ENCODE data around the gene IFI27L2. TPM values are rescaled to one million over a fixed set of nuclear protein-coding genes. Genes with fewer than 3 reads are reported as not detected.

The IFI27L2 gene
- total RNA-seq, 1 donor: 64.6 TPM

DNA sequence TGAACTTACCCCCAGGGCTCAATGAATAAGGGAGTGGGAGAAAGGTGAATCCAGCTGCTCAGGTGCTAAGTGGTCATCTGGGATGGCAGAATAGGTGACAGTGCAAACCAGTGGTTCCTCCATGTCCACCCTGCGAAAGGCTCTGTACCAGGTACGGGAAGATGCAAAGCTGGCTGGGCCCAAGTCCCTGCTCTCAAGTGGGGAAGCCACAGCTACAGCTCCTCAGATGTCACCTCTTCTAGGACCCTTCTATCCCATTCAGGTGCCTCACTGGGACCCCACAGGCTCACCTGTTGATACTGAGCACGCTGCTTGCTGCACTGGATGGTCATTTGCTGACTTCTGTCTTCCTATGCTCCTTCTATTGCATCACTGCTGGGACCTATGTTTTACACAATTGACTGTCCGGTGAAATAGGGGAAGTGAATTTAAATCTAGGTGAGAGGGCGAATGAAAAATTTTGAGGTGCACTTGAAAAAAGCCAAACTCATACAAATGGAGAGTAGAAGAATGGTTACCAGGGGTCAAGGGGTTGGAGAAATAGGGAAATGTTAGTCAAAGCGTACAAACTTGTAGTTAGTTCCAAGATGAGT lies 24.4 kb upstream of the IFI27L2 start:
- DNase-seq (ENCODE audit: low read depth in 2 of 3, low spot score in 2 of 3): no peak

DNA sequence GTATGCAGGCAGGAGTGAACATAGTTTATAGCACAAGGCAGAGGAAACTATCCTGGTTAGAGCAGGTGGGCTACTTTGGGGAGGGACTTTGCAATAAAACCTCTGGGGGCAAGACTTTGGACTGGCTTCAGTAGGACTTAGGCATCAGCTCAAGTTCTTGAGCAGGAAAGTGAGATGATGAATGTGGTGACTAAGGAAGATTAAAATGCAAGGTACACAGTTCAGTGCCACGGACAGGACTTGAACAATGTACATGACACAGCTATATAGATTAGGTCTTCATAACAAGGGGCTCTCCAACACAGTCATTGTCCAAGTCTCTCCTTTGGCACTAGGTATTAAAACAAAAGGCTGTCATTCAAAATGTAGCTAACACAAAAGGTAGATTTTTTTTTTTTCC lies 23.3 kb upstream of the IFI27L2 start:
- DNase-seq (ENCODE audit: low read depth in 2 of 3, low spot score in 2 of 3): no peak

DNA sequence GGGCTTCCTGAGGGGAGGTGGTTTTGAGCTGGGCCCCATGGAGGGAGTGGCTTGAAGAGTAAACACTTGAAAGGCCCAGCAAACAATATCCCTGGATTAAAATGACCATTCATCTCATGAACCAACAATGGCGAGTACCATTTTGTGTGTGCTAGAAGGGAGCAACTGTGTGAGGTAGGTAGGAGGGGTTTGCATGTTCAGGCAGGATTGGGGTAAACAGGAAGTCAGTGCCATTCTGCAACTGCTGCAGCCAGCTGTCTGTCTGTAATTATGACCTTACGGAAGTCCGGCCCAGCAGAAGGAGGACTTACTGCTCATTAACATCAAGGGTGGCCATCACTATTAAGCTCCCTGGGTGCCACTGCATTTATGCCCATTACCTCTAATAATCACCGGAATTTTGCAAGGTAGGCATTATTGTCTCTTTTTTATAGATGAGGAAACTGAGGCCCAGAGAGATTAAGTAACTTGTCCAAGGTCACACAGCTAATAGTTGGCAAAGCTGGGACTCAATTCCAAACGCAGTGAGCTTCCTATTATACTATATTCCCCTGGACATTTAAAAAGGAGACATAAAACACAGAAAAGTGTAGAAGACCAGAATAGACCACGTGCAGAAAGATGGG lies 16.6 kb upstream of the IFI27L2 start:
- DNase-seq (ENCODE audit: low read depth in 2 of 3, low spot score in 2 of 3): no peak

DNA sequence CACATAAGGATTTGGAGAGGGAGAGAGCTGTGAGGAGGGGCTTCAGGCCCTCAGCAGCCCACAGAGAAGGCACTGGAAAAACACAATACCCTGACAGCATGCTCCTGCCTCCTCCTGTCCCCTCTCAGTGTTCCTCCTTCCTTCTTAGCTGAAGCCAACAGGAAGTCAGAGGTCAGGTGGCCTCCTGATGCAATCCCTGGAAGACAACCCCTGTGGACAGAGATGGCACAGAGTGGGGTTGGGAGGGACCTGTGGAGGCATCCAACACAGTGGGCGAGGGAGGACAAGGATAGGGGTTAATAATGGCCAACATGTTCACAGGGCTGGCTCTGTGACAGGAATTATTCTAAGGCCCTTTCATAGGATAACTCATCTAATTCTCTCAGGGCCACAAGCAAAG lies 15.4 kb upstream of the IFI27L2 start:
- no peak for DNase-seq (ENCODE audit: low read depth in 2 of 3, low spot score in 2 of 3)

DNA sequence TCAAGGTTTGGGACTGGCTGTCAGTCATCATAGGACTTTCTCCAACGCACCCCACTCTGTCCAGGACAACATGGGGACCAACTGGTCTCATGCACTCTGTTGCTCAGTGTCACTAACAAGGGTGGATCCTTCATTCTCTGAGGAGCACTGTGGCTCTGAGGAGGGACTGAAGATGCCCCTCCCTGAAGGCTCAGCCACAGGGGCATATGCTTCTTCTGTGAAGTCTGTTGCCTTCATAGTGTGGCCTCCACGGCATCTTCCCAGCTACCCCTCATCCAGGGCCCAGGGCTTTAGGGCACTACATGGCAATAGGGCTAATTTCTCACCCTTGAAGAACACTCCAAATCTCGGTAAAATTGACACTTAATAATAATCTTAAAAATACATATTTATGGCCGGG lies 14.3 kb upstream of the IFI27L2 start:
- no peak for DNase-seq (ENCODE audit: low read depth in 2 of 3, low spot score in 2 of 3)

DNA sequence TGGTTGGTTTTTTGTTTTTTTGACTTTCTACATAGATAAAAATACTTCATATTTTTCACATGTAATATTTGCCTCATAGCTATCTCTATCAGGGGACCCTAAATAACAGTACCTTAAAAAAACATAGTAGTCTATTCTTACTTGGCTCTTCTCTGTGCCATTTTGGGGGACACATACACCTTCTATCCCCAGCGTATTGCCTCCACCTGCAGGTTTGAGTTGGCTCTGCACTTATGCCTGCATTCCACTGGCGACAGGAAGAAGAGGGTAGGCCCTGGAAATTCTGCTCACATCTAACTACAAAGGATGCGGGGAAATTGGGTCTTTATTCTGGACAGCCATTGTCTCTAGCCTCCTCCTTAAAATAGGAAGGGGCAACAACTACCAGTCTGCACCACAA lies 13.8 kb upstream of the IFI27L2 start:
- peak in 1 of 3 donors; percentile 33 for DNase-seq (ENCODE audit: low read depth in 2 of 3, low spot score in 2 of 3)

DNA sequence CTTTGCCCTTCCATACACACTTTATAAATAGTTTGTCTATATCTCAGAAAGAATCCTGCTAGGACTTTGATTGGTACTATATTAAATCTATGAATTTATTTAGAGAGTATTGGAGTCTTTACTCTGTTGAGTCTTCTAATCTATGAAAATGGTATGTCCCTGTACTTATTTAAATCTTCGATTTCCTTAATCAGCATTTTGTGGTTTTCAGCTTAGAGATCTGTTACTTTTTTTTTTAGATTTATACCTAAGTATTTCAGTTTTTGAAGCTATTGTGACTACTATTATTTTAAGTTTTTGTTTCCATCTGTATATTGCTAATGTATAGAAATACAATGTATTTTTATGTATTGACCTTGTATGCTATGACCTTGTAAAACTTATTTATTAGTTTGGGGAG lies 13.4 kb upstream of the IFI27L2 start:
- no peak for DNase-seq (ENCODE audit: low read depth in 2 of 3, low spot score in 2 of 3)

DNA sequence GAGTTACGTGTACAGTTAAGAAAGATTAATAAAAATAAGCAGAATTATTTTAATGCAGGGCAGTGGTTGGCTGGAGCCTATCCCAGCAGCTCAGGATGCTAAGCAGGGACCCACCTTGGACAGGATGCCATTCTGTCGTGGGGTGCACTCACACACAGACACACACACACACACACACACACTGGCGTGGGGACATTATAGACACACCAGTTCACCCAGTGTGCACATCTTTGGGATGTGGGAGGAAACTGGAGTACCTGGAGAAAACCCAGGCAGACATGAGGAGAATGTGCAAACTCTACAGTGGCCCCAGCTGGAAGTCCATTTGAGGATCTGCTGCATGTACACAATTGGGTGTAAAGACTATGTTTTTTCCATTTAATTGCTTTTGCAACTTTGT lies 12.8 kb upstream of the IFI27L2 start:
- no peak for DNase-seq (ENCODE audit: low read depth in 2 of 3, low spot score in 2 of 3)

DNA sequence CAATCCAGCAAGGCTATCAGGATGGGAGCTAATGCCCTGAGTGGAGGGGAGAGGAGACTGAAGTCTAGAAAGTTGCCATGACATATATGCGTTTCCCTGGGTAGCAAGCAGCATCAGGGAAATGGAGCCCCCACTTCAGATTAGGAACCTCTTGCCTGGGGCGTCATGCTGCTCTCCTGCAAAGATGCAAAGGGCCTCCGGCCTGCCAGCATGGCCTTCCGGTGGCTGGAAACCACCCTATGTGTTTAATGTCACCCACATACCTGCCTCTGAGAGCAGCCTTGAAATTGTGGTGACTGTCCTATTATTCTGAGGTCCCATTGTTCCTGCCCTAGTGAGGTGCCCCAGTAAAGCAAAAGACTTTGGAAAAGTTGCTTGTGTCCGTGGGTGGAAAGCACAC lies 10.0 kb upstream of the IFI27L2 start:
- DNase-seq (ENCODE audit: low read depth in 2 of 3, low spot score in 2 of 3): no peak

DNA sequence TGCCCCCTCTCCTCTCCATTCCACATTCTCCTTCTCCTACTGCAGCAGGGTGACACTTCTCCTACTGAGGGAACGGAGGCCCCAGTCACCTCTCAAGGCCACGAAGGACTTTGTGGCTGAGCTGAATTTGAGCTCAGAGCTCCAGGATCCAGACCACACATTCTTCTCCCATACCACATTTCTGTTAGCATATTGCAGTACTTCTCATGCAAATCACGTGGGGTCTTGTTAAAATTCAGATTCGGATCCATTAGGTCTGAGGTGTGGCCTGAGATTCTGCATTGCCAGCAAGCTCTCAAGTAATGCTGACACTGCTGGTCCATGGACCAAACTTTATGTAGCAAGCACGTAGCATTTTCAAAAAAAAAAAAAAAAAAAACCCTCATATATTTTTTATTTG lies 9.6 kb upstream of the IFI27L2 start:
- DNase-seq (ENCODE audit: low read depth in 2 of 3, low spot score in 2 of 3): no peak

DNA sequence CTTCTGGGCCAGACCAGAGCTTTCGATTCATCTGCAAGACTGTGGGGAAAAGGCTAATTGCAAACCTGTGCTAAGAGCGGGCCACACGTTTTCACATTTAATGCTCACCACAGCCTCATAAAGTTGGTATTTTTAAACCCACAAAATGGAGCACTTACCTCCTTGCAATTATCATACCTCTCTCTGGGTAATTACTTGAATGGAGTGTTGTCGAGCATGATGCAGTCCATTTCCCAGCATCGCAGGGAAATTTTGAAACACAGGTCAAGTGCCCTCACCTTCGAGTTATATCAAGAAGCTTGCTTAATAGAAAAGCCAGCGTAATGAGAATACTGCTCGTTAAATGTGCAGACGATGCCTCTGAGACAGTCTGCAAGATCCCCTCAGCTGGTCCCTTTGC lies 8.8 kb upstream of the IFI27L2 start:
- DNase-seq (ENCODE audit: low read depth in 2 of 3, low spot score in 2 of 3): no peak

DNA sequence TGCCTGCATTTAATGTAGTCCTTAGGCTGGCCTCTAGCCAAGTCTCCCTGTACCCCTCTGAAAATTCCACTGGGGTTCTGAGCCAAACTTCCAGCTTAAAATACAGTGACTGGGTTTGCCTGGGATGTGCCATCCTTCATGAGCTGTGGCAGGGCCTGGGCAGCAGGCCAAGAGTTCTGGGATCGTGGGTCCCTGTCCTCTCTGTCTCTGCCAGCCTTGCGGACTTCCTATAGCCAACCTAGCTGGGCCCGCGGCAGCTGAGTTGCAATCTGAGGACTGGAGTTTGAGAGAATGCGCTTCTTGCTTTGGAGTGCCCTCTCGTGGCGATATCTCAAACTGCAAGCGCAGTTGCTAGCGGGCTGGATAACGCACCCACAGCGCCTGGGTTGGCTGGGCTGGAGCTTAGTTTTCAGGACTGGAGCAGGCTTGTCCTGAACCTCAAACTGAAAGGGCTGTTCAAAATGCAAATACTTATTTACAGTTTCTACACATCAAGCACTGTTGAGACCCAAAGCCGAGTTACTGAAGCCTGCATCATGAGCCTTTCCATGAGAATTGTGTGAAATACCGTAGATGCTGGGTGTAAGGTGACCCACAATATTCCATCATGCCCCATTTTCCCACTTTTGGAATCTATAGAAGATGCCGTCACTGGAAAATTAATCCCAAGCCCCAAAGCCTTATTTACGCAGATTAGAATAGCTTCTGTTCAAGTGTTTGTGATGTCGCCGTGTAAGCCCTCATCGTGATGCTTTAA lies 7.3 kb upstream of the IFI27L2 start:
- peak; percentile 63 to 87 (median 71) for DNase-seq (ENCODE audit: low read depth in 2 of 3, low spot score in 2 of 3)

DNA sequence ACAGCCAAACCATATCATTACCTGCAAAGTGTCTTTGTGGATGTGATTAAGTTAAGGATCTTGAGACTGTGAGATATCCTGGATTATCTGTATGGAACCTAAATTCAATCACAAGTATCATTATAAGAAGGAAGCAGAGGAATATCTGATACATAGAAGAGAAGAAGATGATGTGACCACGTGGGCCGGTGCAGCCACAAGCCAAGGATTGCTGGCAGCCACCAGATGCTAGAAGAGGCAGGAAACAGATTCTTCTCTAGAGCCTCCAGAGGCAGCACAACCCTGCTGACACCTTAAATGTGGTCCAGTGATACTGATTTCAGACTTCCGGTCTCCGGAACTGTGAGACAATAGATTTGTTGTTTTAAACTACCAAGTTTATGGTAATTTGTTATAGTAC lies 6.1 kb upstream of the IFI27L2 start:
- DNase-seq (ENCODE audit: low read depth in 2 of 3, low spot score in 2 of 3): no peak

DNA sequence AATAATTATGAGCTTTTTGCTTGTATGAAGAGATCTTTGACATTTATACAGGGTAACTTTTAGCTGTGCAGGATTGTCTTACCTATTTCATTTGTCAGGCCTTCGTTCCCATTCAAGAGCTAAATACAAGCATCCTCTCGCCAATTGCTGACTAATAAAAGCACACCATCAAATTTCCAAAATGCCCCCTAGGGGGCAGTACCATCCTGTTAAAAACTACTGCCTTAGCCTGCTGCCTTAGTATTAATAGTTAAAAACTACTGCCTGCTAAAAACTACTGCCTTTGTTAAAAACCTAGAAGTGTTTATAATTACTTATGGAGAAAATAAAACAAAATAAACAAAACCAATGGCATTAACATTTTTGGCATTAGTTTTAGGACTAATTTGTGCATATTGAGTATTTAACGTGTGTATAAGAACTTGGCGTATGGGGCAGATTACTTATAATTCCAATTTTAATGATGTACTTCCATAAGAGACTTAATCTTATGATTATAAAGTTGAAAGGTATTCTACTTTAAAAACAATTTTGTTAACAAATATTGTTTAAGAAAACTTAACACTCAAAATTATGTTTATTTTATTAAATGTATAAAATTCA lies 3.0 kb upstream of the IFI27L2 start:
- peak; percentile 45 to 89 (median 64) for DNase-seq (ENCODE audit: low read depth in 2 of 3, low spot score in 2 of 3)

DNA sequence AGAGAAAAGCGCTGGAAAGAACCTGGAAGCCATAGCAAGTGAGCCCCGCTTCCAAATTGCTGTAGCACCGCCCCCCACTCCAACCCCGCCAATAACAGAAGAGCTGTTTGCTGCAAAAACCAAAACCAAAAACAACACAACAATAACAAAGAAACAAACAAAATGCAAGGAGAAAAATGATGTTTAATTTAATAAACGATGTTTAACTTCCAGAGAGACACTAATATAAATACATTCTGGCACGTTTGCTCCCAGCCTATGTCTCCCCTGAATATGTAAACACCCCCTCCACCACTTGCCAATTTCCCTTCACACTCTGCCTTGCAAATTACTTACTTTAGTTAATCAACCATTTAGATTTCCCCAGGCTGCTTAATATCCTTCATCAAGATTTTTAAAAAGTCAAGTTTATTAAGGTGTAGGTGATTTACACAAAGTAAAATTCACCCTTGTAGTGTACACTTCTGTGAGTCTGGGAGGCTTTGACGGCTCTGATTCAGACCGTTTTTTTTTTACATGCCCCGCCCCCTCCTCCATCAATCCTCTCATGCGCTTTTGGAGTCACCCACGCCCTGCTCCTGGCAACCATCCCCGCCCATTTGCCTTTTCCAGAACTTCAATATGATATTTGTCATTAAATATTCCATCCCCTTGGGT lies 482 bp upstream of the IFI27L2 start:
- DNase-seq (ENCODE audit: low read depth in 2 of 3, low spot score in 2 of 3): peak in 2 of 3 donors; percentile 50 to 56

DNA sequence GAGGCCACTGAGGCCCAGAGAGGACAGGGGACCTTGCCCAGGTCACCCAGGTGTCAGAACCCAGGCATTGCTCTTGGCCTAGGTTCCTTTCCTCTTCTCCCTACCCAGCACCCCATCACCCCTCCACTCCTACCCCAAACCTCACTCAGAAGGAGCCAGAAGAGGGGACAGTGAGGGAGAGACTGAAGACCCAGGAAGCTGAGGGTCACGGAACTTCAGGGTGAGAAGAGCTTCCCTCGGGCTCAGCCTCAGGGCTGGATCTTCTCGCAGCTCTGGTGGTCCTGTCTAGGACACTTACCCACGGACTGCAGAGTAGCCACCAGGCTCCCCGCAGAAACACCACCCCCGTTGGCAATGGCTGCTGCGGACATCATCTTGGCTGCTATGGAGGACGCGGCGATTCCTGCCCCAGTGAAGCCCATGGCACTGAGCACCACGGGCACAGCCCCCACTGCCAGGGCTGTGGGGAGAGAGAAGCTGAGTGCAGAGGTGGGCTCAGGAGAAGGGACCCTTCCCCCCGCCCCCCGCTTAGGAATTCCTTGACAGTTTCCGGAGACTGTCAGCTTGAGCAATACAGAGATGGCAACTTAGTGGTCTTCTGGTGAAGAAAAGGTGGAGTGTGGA lies 1.1 kb downstream of the IFI27L2 start:
- no peak for DNase-seq (ENCODE audit: low read depth in 2 of 3, low spot score in 2 of 3)

DNA sequence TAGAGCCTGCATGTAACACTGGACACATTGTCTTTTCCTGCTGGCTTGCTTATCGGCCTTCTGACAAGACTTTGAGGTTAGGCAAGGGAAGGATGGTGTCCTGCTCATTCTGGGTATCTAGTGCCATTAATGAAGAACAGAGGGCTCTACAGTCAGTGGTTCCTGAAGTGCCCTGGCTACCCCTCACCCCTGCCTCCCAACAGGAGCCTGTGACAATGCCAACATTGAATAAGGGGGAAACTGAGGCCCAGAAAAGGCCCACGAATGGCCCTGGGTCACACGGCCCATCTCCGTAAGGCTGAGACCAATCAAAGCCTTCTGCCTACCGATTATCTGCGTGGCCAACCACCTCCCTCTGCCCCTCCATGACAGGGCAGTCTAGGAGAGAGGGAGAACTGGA lies 2.1 kb downstream of the IFI27L2 start:
- DNase-seq (ENCODE audit: low read depth in 2 of 3, low spot score in 2 of 3): no peak

DNA sequence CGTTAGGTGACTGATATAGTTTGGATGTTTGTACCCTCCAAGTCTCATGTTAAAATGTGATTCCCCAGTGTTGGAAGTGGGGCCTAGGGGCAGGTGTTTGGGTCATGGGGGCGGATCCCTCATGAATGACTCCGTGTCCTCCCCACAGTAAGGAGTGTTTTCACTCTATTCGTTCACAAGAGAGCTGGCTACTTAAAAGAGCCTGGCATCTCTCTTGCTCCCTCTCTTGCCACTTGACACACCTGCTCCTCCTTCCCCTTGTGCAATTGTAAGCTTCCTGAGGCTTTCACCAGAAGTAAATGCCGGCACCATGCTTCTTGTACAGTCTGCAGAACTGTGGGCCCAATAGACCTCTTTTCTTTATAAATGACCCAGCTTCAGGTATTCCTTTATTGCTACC lies 2.6 kb downstream of the IFI27L2 start:
- DNase-seq (ENCODE audit: low read depth in 2 of 3, low spot score in 2 of 3): no peak

DNA sequence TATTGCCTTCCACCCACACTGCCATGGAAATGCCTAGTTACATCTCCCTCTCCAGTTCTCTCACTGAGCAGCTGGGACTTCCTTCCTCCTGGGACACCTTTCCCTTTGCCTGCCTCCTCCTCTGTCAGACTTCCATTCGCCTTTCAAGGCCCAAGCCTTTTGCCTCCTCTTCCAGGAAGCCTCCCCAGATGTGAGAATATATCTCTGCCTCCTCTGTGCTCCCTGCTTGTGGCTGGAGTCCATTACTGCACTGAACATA lies 3.1 kb downstream of the IFI27L2 start:
- DNase-seq (ENCODE audit: low read depth in 2 of 3, low spot score in 2 of 3): no peak

DNA sequence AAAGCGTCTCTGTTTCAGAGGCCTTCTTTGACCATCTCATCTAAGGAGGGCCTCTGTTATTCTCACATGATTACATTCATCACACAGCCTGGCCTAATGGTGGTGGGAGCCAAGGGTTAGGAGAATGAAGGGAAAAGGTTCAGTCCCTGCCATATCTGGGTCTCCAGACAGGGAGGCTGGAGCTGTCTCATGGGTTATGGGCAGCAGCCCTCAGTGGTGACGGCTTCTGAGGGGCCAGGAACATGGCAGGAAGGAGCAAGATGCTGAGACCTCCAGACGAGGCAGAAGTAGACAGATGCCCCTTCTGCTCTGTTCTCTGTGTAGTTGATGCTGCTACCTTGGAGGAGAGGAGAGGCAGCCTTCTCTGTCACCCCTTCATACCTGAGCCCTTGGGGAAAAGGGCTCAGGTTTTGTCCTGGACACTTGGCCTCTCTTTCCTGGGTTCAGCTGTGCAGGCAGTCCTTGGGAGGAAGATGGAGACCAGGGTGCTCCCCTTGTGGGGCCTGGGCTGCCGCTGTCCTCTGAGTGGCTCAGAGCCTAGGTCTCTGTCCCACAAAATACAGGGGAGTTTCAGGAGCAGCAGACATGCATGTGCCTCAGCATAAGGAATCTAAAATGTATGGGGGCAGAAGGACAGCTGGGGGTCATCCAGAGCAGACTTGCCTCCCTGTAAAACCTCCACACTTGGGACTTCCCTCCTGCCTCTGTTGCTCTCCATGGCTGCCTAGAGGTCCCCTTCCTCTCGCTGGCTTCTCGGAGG lies 3.6 kb downstream of the IFI27L2 start:
- DNase-seq (ENCODE audit: low read depth in 2 of 3, low spot score in 2 of 3): no peak

Data from hematopoietic multipotent progenitor cell (in vitro differentiated cells).